ENCODE results near the gene RASA3.

The RASA3 gene

GRCh38 chr13:113958373-113958772 lies 174.1 kb downstream of the RASA3 start:
- Histone ChIP-seq H3K27ac (ENCODE audit: low read length) (no peak overlapping the region), H3K9ac (ENCODE audit: low read depth, low read length) (no peak overlapping the region), H2AFZ (ENCODE audit: low read depth, low read length) (no peak overlapping the region), H3K9me3 (ENCODE audit: insufficient read depth, low read length, severe bottlenecking) (peaks cover 19% of the 10 kb centered on the region), H3K36me3 (ENCODE audit: insufficient read depth, low read length) (no peaks in the 10 kb centered on the region), H3K4me2 (ENCODE audit: insufficient read depth, low read length) (no peak overlapping the region), H3K79me2 (ENCODE audit: insufficient read depth, low read length) (no peaks in the 10 kb centered on the region), H3K4me1 (ENCODE audit: insufficient read depth, low read length) (no peaks in the 10 kb centered on the region), H3K4me3 (ENCODE audit: low read depth in 1 of 2, low read length in 2 of 2) (no peak overlapping the region), H3K27me3 (ENCODE audit: insufficient read depth, low read length, poor library complexity) (no peaks in the 10 kb centered on the region), H4K20me1 (ENCODE audit: insufficient read depth, low read length) (peaks cover 3% of the 10 kb centered on the region; the same call in 1 of the 2 replicates)
- no peak for DNase-seq
- TF ChIP-seq EZH2 (IDR thresholded peaks at IDR 0.05; ENCODE audit: borderline replicate concordance, low read depth, low read length, severe bottlenecking) = no peak
- TF ChIP-seq, protein P1, sequence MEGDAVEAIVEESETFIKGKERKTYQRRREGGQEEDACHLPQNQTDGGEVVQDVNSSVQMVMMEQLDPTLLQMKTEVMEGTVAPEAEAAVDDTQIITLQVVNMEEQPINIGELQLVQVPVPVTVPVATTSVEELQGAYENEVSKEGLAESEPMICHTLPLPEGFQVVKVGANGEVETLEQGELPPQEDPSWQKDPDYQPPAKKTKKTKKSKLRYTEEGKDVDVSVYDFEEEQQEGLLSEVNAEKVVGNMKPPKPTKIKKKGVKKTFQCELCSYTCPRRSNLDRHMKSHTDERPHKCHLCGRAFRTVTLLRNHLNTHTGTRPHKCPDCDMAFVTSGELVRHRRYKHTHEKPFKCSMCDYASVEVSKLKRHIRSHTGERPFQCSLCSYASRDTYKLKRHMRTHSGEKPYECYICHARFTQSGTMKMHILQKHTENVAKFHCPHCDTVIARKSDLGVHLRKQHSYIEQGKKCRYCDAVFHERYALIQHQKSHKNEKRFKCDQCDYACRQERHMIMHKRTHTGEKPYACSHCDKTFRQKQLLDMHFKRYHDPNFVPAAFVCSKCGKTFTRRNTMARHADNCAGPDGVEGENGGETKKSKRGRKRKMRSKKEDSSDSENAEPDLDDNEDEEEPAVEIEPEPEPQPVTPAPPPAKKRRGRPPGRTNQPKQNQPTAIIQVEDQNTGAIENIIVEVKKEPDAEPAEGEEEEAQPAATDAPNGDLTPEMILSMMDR (IDR thresholded peaks at IDR 0.05; ENCODE audit: borderline replicate concordance, extremely low read depth, low read length, poor library complexity, severe bottlenecking) = no peak
- no peak for ATAC-seq (ENCODE audit: insufficient read depth, low read depth)

GRCh38 chr13:113956571-113956970 lies 175.9 kb downstream of the RASA3 start:
- peaks cover 19% of the 10 kb centered on the region for H3K9me3 ChIP-seq (ENCODE audit: insufficient read depth, low read length, severe bottlenecking)
- no peak overlapping the region for H2AFZ ChIP-seq (ENCODE audit: low read depth, low read length)
- no peak for TF ChIP-seq EZH2 (IDR thresholded peaks at IDR 0.05; ENCODE audit: borderline replicate concordance, low read depth, low read length, severe bottlenecking)
- TF ChIP-seq, protein P1 (IDR thresholded peaks at IDR 0.05; ENCODE audit: borderline replicate concordance, extremely low read depth, low read length, poor library complexity, severe bottlenecking) = no peak
- ATAC-seq (ENCODE audit: insufficient read depth, low read depth) (no peak), DNase-seq (no peak)
- H3K36me3 ChIP-seq (ENCODE audit: insufficient read depth, low read length) = no peaks in the 10 kb centered on the region
- no peak overlapping the region for H3K4me3 ChIP-seq (ENCODE audit: low read depth in 1 of 2, low read length in 2 of 2)
- H3K79me2 ChIP-seq (ENCODE audit: insufficient read depth, low read length) = no peaks in the 10 kb centered on the region
- no peak overlapping the region for H3K9ac ChIP-seq (ENCODE audit: low read depth, low read length)
- H3K27me3 ChIP-seq (ENCODE audit: insufficient read depth, low read length, poor library complexity) = no peaks in the 10 kb centered on the region
- no peaks in the 10 kb centered on the region for H3K4me1 ChIP-seq (ENCODE audit: insufficient read depth, low read length)
- H3K27ac ChIP-seq (ENCODE audit: low read length) = no peak overlapping the region
- no peak overlapping the region for H3K4me2 ChIP-seq (ENCODE audit: insufficient read depth, low read length)
- peaks cover 3% of the 10 kb centered on the region; the same call in 1 of the 2 replicates for H4K20me1 ChIP-seq (ENCODE audit: insufficient read depth, low read length)

DNA sequence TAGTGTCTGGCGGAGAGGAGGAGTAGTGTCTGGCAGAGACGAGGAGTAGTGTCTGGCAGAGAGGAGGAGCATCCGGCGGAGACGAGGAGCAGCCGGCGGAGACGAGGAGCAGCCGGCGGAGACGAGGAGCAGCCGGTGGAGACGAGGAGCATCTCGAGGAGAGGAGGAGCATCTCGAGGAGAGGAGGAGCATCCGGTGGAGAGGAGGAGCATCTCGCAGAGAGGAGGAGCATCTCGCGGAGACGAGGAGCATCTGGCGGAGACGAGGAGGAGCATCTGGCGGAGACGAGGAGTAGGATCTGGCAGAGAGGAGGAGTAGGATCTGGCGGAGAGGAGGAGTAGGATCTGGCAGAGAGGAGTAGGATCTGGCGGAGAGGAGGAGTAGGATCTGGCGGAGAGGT lies 176.7 kb downstream of the RASA3 start:
- Histone ChIP-seq H3K79me2 (ENCODE audit: insufficient read depth, low read length) (no peaks in the 10 kb centered on the region), H4K20me1 (ENCODE audit: insufficient read depth, low read length) (peaks cover 3% of the 10 kb centered on the region; the same call in 1 of the 2 replicates), H3K36me3 (ENCODE audit: insufficient read depth, low read length) (no peaks in the 10 kb centered on the region), H3K4me3 (ENCODE audit: low read depth in 1 of 2, low read length in 2 of 2) (no peak overlapping the region), H3K9me3 (ENCODE audit: insufficient read depth, low read length, severe bottlenecking) (peaks cover 17% of the 10 kb centered on the region), H3K27ac (ENCODE audit: low read length) (no peak overlapping the region), H3K4me2 (ENCODE audit: insufficient read depth, low read length) (no peak overlapping the region), H3K9ac (ENCODE audit: low read depth, low read length) (no peak overlapping the region), H3K4me1 (ENCODE audit: insufficient read depth, low read length) (no peaks in the 10 kb centered on the region), H2AFZ (ENCODE audit: low read depth, low read length) (no peak overlapping the region), H3K27me3 (ENCODE audit: insufficient read depth, low read length, poor library complexity) (no peaks in the 10 kb centered on the region)
- ATAC-seq (ENCODE audit: insufficient read depth, low read depth) (no peak), DNase-seq (no peak)
- TF ChIP-seq, protein P1 (IDR thresholded peaks at IDR 0.05; ENCODE audit: borderline replicate concordance, extremely low read depth, low read length, poor library complexity, severe bottlenecking) = no peak
- TF ChIP-seq EZH2 (IDR thresholded peaks at IDR 0.05; ENCODE audit: borderline replicate concordance, low read depth, low read length, severe bottlenecking) = no peak

- DNase-seq (no peak), ATAC-seq (ENCODE audit: insufficient read depth, low read depth) (no peak)
- Histone ChIP-seq H3K4me1 (ENCODE audit: insufficient read depth, low read length) (no peaks in the 10 kb centered on the region), H3K4me3 (ENCODE audit: low read depth in 1 of 2, low read length in 2 of 2) (no peak overlapping the region), H3K79me2 (ENCODE audit: insufficient read depth, low read length) (no peaks in the 10 kb centered on the region), H3K4me2 (ENCODE audit: insufficient read depth, low read length) (no peak overlapping the region), H2AFZ (ENCODE audit: low read depth, low read length) (no peak overlapping the region), H4K20me1 (ENCODE audit: insufficient read depth, low read length) (peaks cover 3% of the 10 kb centered on the region; the same call in 1 of the 2 replicates), H3K9ac (ENCODE audit: low read depth, low read length) (no peak overlapping the region), H3K9me3 (ENCODE audit: insufficient read depth, low read length, severe bottlenecking) (peaks cover 12% of the 10 kb centered on the region), H3K27me3 (ENCODE audit: insufficient read depth, low read length, poor library complexity) (no peaks in the 10 kb centered on the region), H3K27ac (ENCODE audit: low read length) (no peak overlapping the region), H3K36me3 (ENCODE audit: insufficient read depth, low read length) (no peaks in the 10 kb centered on the region)
- TF ChIP-seq EZH2 (IDR thresholded peaks at IDR 0.05; ENCODE audit: borderline replicate concordance, low read depth, low read length, severe bottlenecking) = no peak
- TF ChIP-seq, protein P1 (IDR thresholded peaks at IDR 0.05; ENCODE audit: borderline replicate concordance, extremely low read depth, low read length, poor library complexity, severe bottlenecking) = no peak
Observed at GRCh38 chr13:113955235-113955634, 177.2 kb downstream of the RASA3 start.

All from DND-41 (cell line).